TTC549 (cell line): Measurements from ENCODE around the gene SRCIN1.
"Not testable (repeated sequence)": the region's sequence is repeated elsewhere in the genome, so short reads cannot be mapped to it uniquely, and the experiment has no call there.

Experiments used
- FAIRE-seq: peaks from 2 replicates; lab custom pipeline; 2012; peaks lifted over from hg19 to GRCh38; lab: Jason Lieb, UNC

Gene SRCIN1

GRCh38 chr17:38507921-38508569 is 97.7 kb downstream of the SRCIN1 start:
- no peak for FAIRE-seq

- no peak for FAIRE-seq
Measured at GRCh38 chr17:38507436-38507835, 98.3 kb downstream of the SRCIN1 start.

GRCh38 chr17:38504216-38504615 is 101.5 kb downstream of the SRCIN1 start:
- FAIRE-seq, result no peak

- not testable (repeated sequence) for FAIRE-seq
Measured at GRCh38 chr17:38503286-38503913, 102.4 kb downstream of the SRCIN1 start.

GRCh38 chr17:38501718-38502117 is 104.0 kb downstream of the SRCIN1 start:
- not testable (repeated sequence) for FAIRE-seq

GRCh38 chr17:38499230-38499629 is 106.5 kb downstream of the SRCIN1 start:
- not testable (repeated sequence) for FAIRE-seq

- no peak for FAIRE-seq
Measured at GRCh38 chr17:38498353-38498752, 107.4 kb downstream of the SRCIN1 start.

GRCh38 chr17:38497656-38498055 is 108.1 kb downstream of the SRCIN1 start:
- FAIRE-seq, result not testable (repeated sequence)

GRCh38 chr17:38494152-38494551 is 111.6 kb downstream of the SRCIN1 start:
- not testable (repeated sequence) for FAIRE-seq

- FAIRE-seq, result not testable (repeated sequence)
Measured at GRCh38 chr17:38492067-38493040, 113.4 kb downstream of the SRCIN1 start.

GRCh38 chr17:38491346-38492066 is 114.2 kb downstream of the SRCIN1 start:
- not testable (repeated sequence) for FAIRE-seq

- FAIRE-seq, result not testable (repeated sequence)
Measured at GRCh38 chr17:38489774-38490173, 116.0 kb downstream of the SRCIN1 start.

GRCh38 chr17:38485681-38486298 is 120.0 kb downstream of the SRCIN1 start:
- FAIRE-seq, result not testable (repeated sequence)

- FAIRE-seq, result no peak
Measured at GRCh38 chr17:38485146-38485468, 120.6 kb downstream of the SRCIN1 start.

- FAIRE-seq, result not testable (repeated sequence)
Measured at GRCh38 chr17:38484242-38485145, 121.3 kb downstream of the SRCIN1 start.

GRCh38 chr17:38482700-38483043 is 123.1 kb downstream of the SRCIN1 start:
- not testable (repeated sequence) for FAIRE-seq

GRCh38 chr17:38482039-38482699 is 123.6 kb downstream of the SRCIN1 start:
- not testable (repeated sequence) for FAIRE-seq
